ENCODE measurements around the gene CDC14A.
"Not testable (repeated sequence)": the region's sequence is repeated elsewhere in the genome, so short reads cannot be mapped to it uniquely, and the experiment has no call there.

CDC14A gene

DNA sequence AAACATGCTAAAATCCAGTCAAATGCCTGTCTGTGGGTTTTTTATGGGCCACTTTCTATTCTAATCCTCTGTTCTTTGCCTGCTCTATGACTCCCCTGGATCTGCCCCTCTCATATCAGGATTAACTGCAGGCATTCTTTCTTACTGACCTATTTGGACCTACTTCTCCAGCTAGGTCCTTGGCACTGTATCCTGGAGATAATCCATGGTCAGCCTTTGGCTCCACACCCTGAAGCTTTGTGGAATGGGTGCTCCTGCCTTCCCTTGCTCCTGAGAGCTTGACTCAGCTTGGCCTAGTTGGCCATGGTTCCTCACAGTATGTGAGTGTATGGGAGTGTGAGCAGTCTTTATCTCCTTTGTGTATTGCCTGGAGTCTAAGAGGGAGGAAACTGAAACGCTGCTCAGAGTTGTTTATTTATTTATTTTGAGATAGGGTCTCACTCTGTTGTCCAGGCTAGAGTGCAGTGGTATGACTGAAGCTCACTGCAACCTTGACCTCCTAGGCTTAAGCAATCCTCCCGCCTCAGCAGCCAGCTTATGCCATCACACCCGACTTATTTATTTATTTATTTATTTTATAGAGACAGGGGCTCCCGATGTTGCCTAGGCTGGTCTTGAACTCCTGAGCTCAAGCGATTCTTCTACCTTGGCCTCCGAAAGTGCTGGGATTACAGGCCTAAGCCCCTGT is 28.7 kb upstream of the CDC14A start:
- H3K4me1 Mint-ChIP-seq (ENCODE audit: low read depth) = peaks cover 5% of the 10 kb centered on the region

DNA sequence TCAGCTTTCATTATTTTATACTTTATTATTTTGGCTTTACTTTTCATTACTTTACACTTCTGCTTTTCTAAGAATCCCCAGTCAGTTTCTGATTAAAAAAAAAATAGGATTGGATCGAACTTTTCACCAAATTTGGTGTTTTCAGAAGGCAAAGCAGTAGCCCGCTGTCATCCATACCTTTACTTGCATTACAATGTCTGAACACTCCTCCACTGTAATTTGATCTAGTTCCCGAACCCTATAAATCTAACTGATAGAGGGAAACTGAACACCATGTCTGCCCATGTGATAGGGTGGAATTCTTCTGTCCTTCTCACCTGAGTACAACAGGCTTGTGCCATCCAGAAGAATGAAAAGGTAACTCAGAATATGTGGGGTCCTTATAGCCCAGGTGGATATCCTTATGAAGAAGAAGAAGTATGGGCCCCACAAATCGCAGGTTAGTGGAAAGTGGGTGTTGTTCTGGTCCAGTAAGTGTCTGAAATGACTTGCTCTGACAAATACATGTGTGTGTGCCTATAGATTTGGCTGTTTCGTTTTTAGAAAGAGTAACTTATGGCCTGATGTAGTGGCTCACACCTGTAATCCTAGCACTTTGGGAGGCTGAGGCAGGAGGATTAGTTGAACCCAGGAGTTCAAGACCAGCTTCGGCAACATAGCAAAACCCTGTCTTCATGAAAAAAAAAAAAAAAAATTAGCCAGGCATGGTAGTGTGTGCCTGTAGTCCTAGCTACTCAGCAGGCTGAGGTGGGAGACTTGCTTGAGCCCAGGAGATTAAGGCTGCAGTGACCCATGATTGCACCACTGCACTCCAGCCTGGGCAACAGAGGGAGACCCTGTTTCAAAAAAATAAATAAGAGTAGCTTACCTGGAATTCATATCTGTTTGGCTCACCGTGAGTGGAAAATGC is 26.6 kb upstream of the CDC14A start:
- no peak overlapping the region for H3K4me3 Mint-ChIP-seq
- H3K9me3 Mint-ChIP-seq = peaks cover 2% of the 10 kb centered on the region
- no peak overlapping the region for H3K27ac Mint-ChIP-seq
- H3K4me1 Mint-ChIP-seq (ENCODE audit: low read depth) = peaks cover 5% of the 10 kb centered on the region
- peaks cover 8% of the 10 kb centered on the region for H3K27me3 Mint-ChIP-seq (ENCODE audit: low read depth)
- H3K36me3 Mint-ChIP-seq (ENCODE audit: low read depth) = no peaks in the 10 kb centered on the region

More for the DNA sequence above, 28.7 kb upstream of the CDC14A start:
- Mint-ChIP-seq H3K27ac (no peak overlapping the region), H3K9me3 (peaks cover 14% of the 10 kb centered on the region), H3K27me3 (ENCODE audit: low read depth) (peaks cover 3% of the 10 kb centered on the region), H3K4me3 (no peak overlapping the region), H3K36me3 (ENCODE audit: low read depth) (peaks cover 4% of the 10 kb centered on the region)

DNA sequence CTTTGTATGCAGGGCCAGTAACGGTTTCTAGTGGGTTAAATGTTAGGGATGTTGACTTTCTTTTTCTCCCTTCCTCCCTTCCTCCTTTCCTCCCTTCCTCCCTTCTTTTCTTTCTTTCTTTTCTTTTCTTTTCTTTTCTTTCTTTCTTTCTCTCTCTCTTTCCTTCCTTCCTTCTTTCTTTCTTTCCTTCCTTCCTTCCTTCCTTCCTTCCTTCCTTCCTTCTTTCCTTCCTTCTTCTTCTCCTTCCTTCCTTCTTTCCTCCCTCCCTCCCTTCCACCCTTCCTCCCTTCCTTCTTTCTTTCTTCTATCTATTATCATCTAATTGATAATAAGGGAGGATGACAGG is 26.0 kb upstream of the CDC14A start:
- H3K9me3 Mint-ChIP-seq; H3K4me1 Mint-ChIP-seq (ENCODE audit: low read depth); H3K4me3 Mint-ChIP-seq; H3K27me3 Mint-ChIP-seq (ENCODE audit: low read depth); H3K36me3 Mint-ChIP-seq (ENCODE audit: low read depth); H3K27ac Mint-ChIP-seq: not testable (repeated sequence)

DNA sequence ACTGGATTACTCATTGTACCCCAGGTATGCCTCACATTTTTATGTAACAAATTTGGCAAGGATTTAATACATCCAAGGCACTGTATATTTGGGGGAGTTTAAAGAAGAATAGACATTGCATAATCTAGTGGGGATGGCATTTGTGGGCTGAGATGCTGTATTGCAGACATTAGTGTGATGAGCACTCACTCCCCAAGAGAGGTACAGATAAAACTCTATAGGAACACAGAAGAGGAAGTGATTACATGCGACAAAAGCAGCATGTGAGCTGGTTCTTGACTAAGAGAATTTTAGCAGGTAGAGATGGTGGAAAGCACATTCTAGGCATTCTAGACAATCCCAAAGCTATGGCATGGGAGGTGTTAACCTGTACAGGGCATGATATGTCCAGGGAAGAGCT is 24.2 kb upstream of the CDC14A start:
- Mint-ChIP-seq H3K4me1 (ENCODE audit: low read depth) (peaks cover 3% of the 10 kb centered on the region), H3K36me3 (ENCODE audit: low read depth) (no peaks in the 10 kb centered on the region), H3K9me3 (no peaks in the 10 kb centered on the region), H3K27me3 (ENCODE audit: low read depth) (peaks cover 8% of the 10 kb centered on the region), H3K27ac (no peak overlapping the region), H3K4me3 (no peak overlapping the region)

DNA sequence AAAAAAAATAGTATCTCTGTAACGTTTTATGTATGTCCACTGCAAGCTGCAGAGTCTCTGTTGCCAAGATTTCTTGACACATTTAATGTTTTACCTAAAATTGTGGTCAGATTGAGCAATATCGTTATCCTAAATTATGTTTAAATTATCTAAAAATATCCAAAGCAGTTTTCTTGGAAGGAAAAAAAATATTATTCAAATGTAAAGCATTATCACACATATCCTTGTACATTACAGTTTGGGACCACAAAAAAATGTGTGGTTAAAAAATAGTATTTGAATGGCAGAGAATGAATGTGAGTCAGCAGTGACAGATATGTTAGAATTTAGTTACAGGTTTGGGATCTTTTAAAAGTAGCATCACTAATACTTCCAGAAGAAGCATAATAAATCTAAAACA is 21.2 kb upstream of the CDC14A start:
- not testable (repeated sequence) for H3K4me3 Mint-ChIP-seq; H3K4me1 Mint-ChIP-seq (ENCODE audit: low read depth); H3K36me3 Mint-ChIP-seq (ENCODE audit: low read depth); H3K9me3 Mint-ChIP-seq; H3K27ac Mint-ChIP-seq
- peaks cover 14% of the 10 kb centered on the region for H3K27me3 Mint-ChIP-seq (ENCODE audit: low read depth)

DNA sequence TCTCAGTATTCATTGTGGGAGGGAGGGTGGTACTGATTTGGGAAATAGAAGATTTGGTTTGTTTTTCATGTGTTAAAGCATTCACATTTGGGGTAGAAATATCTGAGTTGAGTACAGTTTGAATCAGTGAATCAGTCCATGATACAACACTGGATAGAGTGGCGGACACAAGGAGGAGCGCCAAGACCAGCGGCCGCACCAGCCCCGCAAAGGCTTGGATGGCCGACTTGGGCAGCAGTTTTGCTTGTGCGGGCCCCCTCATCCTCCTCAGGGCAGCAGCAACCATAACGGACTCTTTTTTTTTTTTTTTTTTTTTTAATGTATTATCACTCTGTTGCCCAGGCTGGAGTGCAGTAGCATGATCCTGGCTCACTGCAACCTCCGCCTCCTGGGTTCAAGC is 20.0 kb upstream of the CDC14A start:
- H3K4me1 Mint-ChIP-seq (ENCODE audit: low read depth) = no peaks in the 10 kb centered on the region

DNA sequence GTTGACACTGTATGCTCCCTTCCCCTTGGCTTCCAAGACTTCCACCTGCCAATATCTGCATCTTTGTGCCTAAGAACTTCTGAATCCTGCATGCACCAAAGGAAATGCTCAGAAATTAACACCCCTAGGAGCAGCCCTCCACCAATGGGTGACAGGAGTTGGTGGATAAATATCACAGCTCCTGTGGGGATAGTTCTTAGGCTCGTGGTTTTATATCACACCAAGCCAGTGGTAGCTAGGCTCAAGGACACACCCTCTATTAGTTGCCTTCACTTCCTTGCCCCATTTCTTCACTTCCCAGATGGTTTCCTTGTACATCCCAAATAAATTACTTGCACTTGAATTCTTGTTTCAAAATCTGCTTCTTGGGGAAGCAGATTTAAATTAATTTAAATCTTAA is 16.9 kb upstream of the CDC14A start:
- H3K4me1 Mint-ChIP-seq (ENCODE audit: low read depth) = no peaks in the 10 kb centered on the region
- peaks cover 7% of the 10 kb centered on the region for H3K27me3 Mint-ChIP-seq (ENCODE audit: low read depth)
- H3K4me3 Mint-ChIP-seq = no peak overlapping the region
- H3K9me3 Mint-ChIP-seq = no peaks in the 10 kb centered on the region
- H3K36me3 Mint-ChIP-seq (ENCODE audit: low read depth) = no peaks in the 10 kb centered on the region
- no peak overlapping the region for H3K27ac Mint-ChIP-seq

More for the DNA sequence above, 20.0 kb upstream of the CDC14A start:
- H3K27me3 Mint-ChIP-seq (ENCODE audit: low read depth) = peaks cover 12% of the 10 kb centered on the region
- no peaks in the 10 kb centered on the region for H3K36me3 Mint-ChIP-seq (ENCODE audit: low read depth)
- no peak overlapping the region for H3K4me3 Mint-ChIP-seq
- no peaks in the 10 kb centered on the region for H3K9me3 Mint-ChIP-seq
- H3K27ac Mint-ChIP-seq = no peak overlapping the region

DNA sequence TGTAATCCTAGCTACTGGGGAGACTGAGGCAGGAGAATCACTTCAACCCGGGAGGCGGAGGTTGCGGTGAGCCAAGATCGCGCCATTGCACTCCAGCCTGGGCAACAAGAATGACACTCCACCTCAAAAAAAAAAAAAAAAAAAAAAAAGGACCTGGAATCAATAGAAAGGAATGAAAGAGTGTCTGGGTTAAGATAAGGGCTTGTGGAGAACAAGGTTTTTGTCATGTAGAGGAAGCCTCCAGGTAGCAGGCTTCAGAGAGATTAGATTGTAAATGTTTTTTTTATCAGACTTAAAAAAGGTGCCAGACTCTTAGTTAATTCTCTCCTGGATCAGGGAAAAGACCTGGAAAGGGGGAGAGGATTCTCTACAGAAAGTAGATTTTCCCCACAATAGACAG is 14.4 kb upstream of the CDC14A start:
- not testable (repeated sequence) for H3K4me1 Mint-ChIP-seq (ENCODE audit: low read depth); H3K4me3 Mint-ChIP-seq; H3K9me3 Mint-ChIP-seq; H3K36me3 Mint-ChIP-seq (ENCODE audit: low read depth); H3K27ac Mint-ChIP-seq
- H3K27me3 Mint-ChIP-seq (ENCODE audit: low read depth) = peaks cover 18% of the 10 kb centered on the region

DNA sequence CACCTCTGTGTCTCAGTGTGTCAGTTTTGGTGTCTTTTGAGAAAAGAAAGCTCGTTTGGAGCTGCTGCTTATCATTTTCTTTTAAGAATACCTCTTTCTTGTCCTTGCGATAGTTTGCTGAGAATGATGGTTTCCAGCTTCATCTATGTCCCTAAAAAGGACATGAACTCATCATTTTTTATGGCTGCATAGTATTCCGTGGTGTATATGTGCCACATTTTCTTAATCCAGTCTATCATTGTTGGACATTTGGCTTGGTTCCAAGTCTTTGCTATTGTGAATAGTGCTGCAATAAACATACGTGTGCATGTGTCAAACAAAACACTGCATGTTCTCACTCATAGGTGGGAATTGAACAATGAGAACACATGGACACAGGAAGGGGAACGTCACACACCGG is 12.6 kb upstream of the CDC14A start:
- H3K4me3 Mint-ChIP-seq; H3K36me3 Mint-ChIP-seq (ENCODE audit: low read depth); H3K27ac Mint-ChIP-seq; H3K9me3 Mint-ChIP-seq; H3K4me1 Mint-ChIP-seq (ENCODE audit: low read depth): not testable (repeated sequence)
- peaks cover 20% of the 10 kb centered on the region for H3K27me3 Mint-ChIP-seq (ENCODE audit: low read depth)

DNA sequence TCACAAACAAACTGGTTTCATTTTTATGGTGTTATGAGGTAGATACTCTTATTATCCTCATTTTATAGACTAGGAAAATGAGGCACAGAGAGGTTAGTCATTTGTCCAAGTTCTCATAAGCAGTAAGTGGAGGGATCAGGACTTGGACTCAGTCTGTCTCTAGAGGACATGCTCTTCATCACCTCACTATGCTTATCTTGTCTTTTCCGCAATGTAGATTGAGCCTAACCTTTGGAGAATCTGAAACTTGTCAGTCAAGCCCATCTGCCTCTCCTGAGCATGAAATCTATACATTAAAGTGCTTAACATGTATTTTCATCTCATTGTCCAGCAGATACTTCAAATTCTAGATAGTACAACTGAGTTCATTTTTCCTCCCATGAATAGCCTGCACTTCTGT is 11.8 kb upstream of the CDC14A start:
- H3K27me3 Mint-ChIP-seq (ENCODE audit: low read depth) = peaks cover 20% of the 10 kb centered on the region
- no peak overlapping the region for H3K4me3 Mint-ChIP-seq
- H3K4me1 Mint-ChIP-seq (ENCODE audit: low read depth) = no peaks in the 10 kb centered on the region
- H3K27ac Mint-ChIP-seq = no peak overlapping the region
- H3K9me3 Mint-ChIP-seq = no peaks in the 10 kb centered on the region
- no peaks in the 10 kb centered on the region for H3K36me3 Mint-ChIP-seq (ENCODE audit: low read depth)

DNA sequence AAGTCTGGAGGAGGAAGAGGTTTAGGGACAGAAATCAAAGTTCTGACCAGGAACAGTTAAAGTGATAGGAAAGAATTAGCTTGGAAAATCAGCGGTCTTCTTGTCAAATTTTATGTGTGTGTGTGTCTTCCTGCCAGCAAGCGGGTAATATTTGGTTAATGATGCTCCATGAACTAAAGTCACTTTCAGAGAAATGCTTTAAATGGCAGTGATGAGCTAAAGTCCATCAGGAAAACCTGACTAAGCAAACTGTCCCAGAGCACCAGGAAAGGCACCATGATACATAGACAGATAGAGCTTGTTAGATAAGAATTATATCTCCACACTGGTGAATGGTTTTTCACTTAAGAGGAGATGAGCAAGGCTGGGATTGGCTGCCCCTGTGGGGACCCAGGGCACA is 10.0 kb upstream of the CDC14A start:
- no peak overlapping the region for H3K27ac Mint-ChIP-seq

DNA sequence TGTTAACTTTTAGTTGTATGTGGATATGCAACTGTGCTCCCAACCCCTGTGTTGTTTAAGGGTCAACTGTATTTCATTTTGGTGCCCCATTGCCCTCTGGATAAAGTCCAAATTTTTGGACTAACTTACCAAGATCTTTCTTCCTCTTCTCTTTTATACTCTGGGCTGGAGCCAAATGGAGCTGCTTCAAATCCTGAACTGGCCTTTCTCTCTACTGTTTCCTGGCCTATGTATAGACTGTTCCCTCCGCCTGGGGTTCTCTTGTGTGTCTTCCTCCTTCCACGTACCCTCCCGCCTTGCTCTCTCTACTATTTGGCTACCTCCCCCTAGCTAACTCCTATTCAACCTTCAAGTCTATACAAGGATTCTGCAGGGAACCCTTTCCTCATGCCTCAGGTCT is 8.4 kb upstream of the CDC14A start:
- Mint-ChIP-seq H3K9me3 (no peaks in the 10 kb centered on the region), H3K27ac (no peak overlapping the region)

More for the DNA sequence above, 10.0 kb upstream of the CDC14A start:
- no peaks in the 10 kb centered on the region for H3K36me3 Mint-ChIP-seq (ENCODE audit: low read depth)
- no peaks in the 10 kb centered on the region for H3K9me3 Mint-ChIP-seq
- no peaks in the 10 kb centered on the region for H3K4me1 Mint-ChIP-seq (ENCODE audit: low read depth)
- H3K27me3 Mint-ChIP-seq (ENCODE audit: low read depth) = peaks cover 19% of the 10 kb centered on the region
- H3K4me3 Mint-ChIP-seq = no peak overlapping the region

DNA sequence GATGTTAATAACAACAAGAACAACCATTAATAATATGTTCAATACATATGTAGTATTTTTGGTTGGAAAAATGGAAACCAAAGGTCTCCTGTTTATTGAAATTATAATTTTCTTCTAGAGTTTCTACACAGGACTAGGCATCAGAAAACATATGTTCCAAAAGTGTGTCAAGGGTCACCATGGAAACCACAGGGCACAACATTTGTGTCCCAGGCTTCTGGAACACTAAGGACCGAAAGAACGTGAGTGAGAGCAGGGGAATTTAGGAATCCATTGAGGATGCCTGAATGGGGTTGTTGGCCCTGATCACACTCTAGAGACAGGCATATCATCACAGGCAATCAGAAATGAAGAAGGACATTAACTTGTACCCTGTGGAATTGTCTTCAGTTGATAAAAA is 7.5 kb upstream of the CDC14A start:
- H3K4me1 Mint-ChIP-seq (ENCODE audit: low read depth) = no peaks in the 10 kb centered on the region
- H3K27ac Mint-ChIP-seq = no peak overlapping the region
- peaks cover 20% of the 10 kb centered on the region for H3K27me3 Mint-ChIP-seq (ENCODE audit: low read depth)
- H3K36me3 Mint-ChIP-seq (ENCODE audit: low read depth) = no peaks in the 10 kb centered on the region
- H3K9me3 Mint-ChIP-seq = no peaks in the 10 kb centered on the region
- H3K4me3 Mint-ChIP-seq = no peak overlapping the region

More for the DNA sequence above, 8.4 kb upstream of the CDC14A start:
- no peaks in the 10 kb centered on the region for H3K4me1 Mint-ChIP-seq (ENCODE audit: low read depth)
- no peak overlapping the region for H3K4me3 Mint-ChIP-seq
- peaks cover 20% of the 10 kb centered on the region for H3K27me3 Mint-ChIP-seq (ENCODE audit: low read depth)
- no peaks in the 10 kb centered on the region for H3K36me3 Mint-ChIP-seq (ENCODE audit: low read depth)

DNA sequence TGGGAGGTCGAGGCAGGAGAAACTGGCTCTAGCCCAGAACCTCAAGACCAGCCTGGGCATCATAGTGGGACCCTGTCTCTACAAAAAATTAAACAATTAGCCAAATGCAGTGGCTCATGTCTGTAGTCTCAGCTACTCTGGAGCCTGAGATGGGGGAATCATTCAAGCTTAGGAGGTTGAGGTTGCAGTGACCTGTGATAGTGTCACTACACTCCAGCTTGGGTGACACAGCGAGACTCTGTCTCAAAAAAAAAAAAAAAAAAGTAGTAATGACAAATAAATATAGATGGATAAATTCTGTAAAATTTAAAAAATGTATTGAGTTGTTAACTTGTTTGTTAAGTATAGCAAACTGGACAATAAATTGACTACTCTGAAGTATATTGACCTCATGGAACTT is 5.9 kb upstream of the CDC14A start:
- H3K27ac Mint-ChIP-seq = no peak overlapping the region
- H3K4me1 Mint-ChIP-seq (ENCODE audit: low read depth) = peaks cover 2% of the 10 kb centered on the region
- H3K4me3 Mint-ChIP-seq = no peak overlapping the region
- H3K27me3 Mint-ChIP-seq (ENCODE audit: low read depth) = peaks cover 13% of the 10 kb centered on the region
- H3K36me3 Mint-ChIP-seq (ENCODE audit: low read depth) = no peaks in the 10 kb centered on the region
- no peaks in the 10 kb centered on the region for H3K9me3 Mint-ChIP-seq
